ENCODE measurements around the gene RAX2. TPM values are rescaled to one million over a fixed set of nuclear protein-coding genes. Genes with fewer than 3 reads are reported as not detected.

Gene RAX2
- total and polyA plus RNA-seq, 2 of the 8 experiments (the other 6 are each of a cell fraction or from before 2014, with no cell fraction given), result 0.08 TPM; not detected in 1

DNA sequence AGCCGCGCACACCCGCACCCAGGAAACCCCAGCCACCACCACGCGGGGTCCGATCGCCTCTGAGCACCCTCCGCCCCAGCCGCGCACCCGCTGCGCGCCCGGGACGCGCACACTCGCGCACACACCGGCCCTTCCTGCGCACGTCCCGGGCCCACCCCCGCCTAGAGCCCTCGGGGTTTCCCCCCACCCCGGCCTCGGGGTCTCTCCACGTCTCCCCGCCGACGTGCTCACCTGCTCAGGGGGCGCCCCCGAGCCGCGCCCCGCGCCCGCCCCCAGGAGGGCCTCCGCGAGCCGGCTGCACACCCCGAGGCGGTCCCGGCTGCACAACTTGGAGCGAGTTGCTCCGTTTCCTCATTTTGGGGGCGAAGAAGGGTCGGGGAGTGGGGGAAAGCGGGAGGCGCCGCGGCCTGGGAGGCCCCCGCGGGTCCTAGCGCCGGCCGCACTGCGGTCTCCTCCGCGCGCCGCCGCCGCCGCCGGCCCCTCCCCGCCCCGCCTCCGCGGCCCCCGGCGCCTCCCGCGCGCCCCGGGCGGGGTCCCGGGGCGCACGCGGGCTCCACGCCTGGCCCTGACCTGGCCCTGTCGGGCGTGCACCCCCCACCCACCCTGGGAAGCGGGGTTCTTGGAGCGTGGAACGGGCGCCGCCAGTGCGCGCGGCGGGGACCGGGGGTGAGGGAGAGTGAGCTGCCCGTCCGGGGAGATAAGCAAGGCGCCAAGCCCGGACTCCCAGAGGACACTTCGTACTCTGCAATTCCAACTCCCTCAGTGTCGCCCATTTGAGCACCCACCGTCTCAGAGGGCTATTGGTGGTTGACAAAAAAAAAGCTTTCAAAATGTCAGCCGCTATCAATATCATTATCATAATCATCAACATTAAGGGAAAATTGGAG is 14.2 kb upstream of the RAX2 start, which contains the start of gene MATK:
Gene MATK (minus strand): TSS at position 444 of the 887 bp plus-strand sequence. CDS start 1,246 bp downstream, outside the sequence.
- Histone ChIP-seq H2BK5ac (ENCODE audit: low read depth, low read length) (peak within 1 kb of the TSS; percentile 44; the same call in 1 of the 2 replicates), H3K36me3 (ENCODE audit: control insufficient read depth in 2 of 4, insufficient read depth in 4 of 4, low read length in 3 of 4) (peaks cover 0 to 13% (median 3%) of the 10 kb centered on the region in 4 experiments; a peak in 2 of 8 replicates)
- TF ChIP-seq HDAC2 (IDR thresholded peaks at IDR 0.05; ENCODE audit: borderline replicate concordance in 1 of 2, low read depth in 2 of 2, low read length in 2 of 2), result peak in 1 of 2 experiments; percentile 95; a peak in 2 of 4 replicates
- peak; percentile 88; the same call in 1 of the 2 replicates for TF ChIP-seq FOSL1 (IDR thresholded peaks at IDR 0.05; ENCODE audit: insufficient read depth, low read depth, low read length)
- TF ChIP-seq, protein P1, sequence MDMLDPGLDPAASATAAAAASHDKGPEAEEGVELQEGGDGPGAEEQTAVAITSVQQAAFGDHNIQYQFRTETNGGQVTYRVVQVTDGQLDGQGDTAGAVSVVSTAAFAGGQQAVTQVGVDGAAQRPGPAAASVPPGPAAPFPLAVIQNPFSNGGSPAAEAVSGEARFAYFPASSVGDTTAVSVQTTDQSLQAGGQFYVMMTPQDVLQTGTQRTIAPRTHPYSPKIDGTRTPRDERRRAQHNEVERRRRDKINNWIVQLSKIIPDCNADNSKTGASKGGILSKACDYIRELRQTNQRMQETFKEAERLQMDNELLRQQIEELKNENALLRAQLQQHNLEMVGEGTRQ (IDR thresholded peaks at IDR 0.05; ENCODE audit: low read length), result no peak
- no peak for TF ChIP-seq ZNF274 (IDR thresholded peaks at IDR 0.05; ENCODE audit: borderline replicate concordance, extremely low read depth, low read length)
- no peak for TF ChIP-seq SP1 (IDR thresholded peaks at IDR 0.05; ENCODE audit: low read depth, low read length)
- TF ChIP-seq BACH1 (IDR thresholded peaks at IDR 0.05; ENCODE audit: low read length), result no peak
- 0 out of 2 replicates have a peak, but pooled peaks have one; percentile 27 for TF ChIP-seq TAF1 (IDR thresholded peaks at IDR 0.05; ENCODE audit: low read depth, low read length)
- TF ChIP-seq KDM4A (IDR thresholded peaks at IDR 0.05; ENCODE audit: low read depth, low read length, severe bottlenecking), result peak; percentile 72
- TF ChIP-seq ASH2L (IDR thresholded peaks at IDR 0.05; ENCODE audit: low read length), result peak; percentile 37

More for the DNA sequence above, 14.2 kb upstream of the RAX2 start, which contains the start of gene MATK:
- H3K23me2 ChIP-seq (ENCODE audit: low read depth, low read length), result peaks cover 7% of the 10 kb centered on the region; the same call in 1 of the 2 replicates
- no peaks in the 10 kb centered on the region for H3K79me1 ChIP-seq (ENCODE audit: low read depth, low read length)
- no peak within 1 kb of the TSS for H3K14ac ChIP-seq (ENCODE audit: insufficient read length)
- no peak within 1 kb of the TSS for H2BK15ac ChIP-seq (ENCODE audit: low read length)
- H4K8ac ChIP-seq (ENCODE audit: extremely low read depth, insufficient read depth, low read length), result peak within 1 kb of the TSS; percentile 88; the same call in 1 of the 2 replicates
- H2BK120ac ChIP-seq (replicated peaks; ENCODE audit: low read depth, low read length), result peak within 1 kb of the TSS; percentile 90
- H3K27me3 ChIP-seq (replicated peaks in 1 of 4; ENCODE audit: control insufficient read depth in 3 of 4, extremely low read depth in 1 of 4, insufficient read depth in 3 of 4, low read length in 3 of 4), result peaks cover 0 to 17% (median 8%) of the 10 kb centered on the region in 4 experiments; a peak in 6 of 7 replicates
- peak within 1 kb of the TSS; percentile 39 for H3K56ac ChIP-seq (replicated peaks; ENCODE audit: insufficient read length, low read depth, low read length)
- FAIRE-seq (no peak), DNase-seq (ENCODE audit: low read depth in 1 of 2, low spot score in 2 of 2) (peak in 1 of 2 experiments; percentile 62)
- 36% methylated on average over 6 of the region's 101 CpGs; no CpG with 5 or more reads in 1 of the 2 experiments for WGBS, 2 experiments (ENCODE audit: extremely low coverage in 1 of 2, insufficient coverage in 1 of 2, insufficient read length in 1 of 2, insufficient replicate concordance in 2 of 2, low coverage in 1 of 2, low lambda C conversion rate in 2 of 2, missing lambda C conversion rate in 1 of 2)
- H2AFZ ChIP-seq (ENCODE audit: low read length), result no peak within 1 kb of the TSS; the same call in 1 of the 2 replicates
- peak within 1 kb of the TSS in 1 of 4 experiments; percentile 71; a peak in 2 of 7 replicates for H3K9ac ChIP-seq (replicated peaks in 1 of 4; ENCODE audit: extremely low read depth in 1 of 4, low read depth in 3 of 4, low read length in 3 of 4)
- CTCF ChIA-PET (ENCODE audit: partially characterized antibody), result interaction anchor here (0.6 kb wide), 1 partner anchor 92 kb away, joined by 3 read pairs; no protein-coding TSS in a partner anchor
- H3K4me2 ChIP-seq (ENCODE audit: insufficient read depth in 1 of 2, low read depth in 2 of 2, low read length in 2 of 2), result peak within 1 kb of the TSS; percentile 73 to 74
- peak within 1 kb of the TSS; percentile 48 to 95 (median 66) for H3K4me3 ChIP-seq (ENCODE audit: extremely low read depth in 1 of 4, insufficient read depth in 2 of 4, low read depth in 3 of 4, low read length in 4 of 4)
- no peak within 1 kb of the TSS; the same call in 1 of the 2 replicates for H2AK5ac ChIP-seq (ENCODE audit: low read depth, low read length)
- H4K5ac ChIP-seq (ENCODE audit: insufficient read length, low read depth, low read length), result no peak within 1 kb of the TSS
- H4K91ac ChIP-seq (replicated peaks; ENCODE audit: insufficient read length, low read length), result peak within 1 kb of the TSS; percentile 74
- no peaks in the 10 kb centered on the region for H4K20me1 ChIP-seq (replicated peaks in 1 of 2; ENCODE audit: control insufficient read depth in 1 of 2, insufficient read depth in 2 of 2, low read length in 2 of 2)
- H3K4me1 ChIP-seq (replicated peaks in 1 of 4; ENCODE audit: control insufficient read depth in 3 of 4, insufficient read depth in 4 of 4, low read length in 3 of 4), result peaks cover 0 to 9% (median 1%) of the 10 kb centered on the region in 4 experiments; a peak in 3 of 7 replicates
- peak within 1 kb of the TSS; percentile 80; the same call in 1 of the 2 replicates for H2BK12ac ChIP-seq (ENCODE audit: low read depth, low read length)
- H3K4ac ChIP-seq (replicated peaks; ENCODE audit: insufficient read length, low read depth, low read length), result peak within 1 kb of the TSS; percentile 78
- no peak within 1 kb of the TSS for H3K27ac ChIP-seq (ENCODE audit: low read depth, low read length)
- no peak within 1 kb of the TSS for H3K23ac ChIP-seq (ENCODE audit: insufficient read length)
- no peaks in the 10 kb centered on the region for H3K79me2 ChIP-seq (ENCODE audit: control insufficient read depth in 1 of 2, insufficient read depth in 2 of 2, low read length in 2 of 2)
- H2BK20ac ChIP-seq (ENCODE audit: low read length), result 0 out of 2 replicates have a peak within 1 kb of the TSS, but pooled peaks have one; percentile 80
- peak within 1 kb of the TSS; percentile 90 for H3K18ac ChIP-seq (ENCODE audit: extremely low read depth, low read length)
- peaks cover 14 to 18% of the 10 kb centered on the region in 2 experiments for H3K9me3 ChIP-seq (ENCODE audit: insufficient read depth in 2 of 2, low read depth in 1 of 2, low read length in 1 of 2)
- POLR2A ChIA-PET (ENCODE audit: partially characterized antibody), result interaction anchor here (0.5 to 4.4 kb wide), 7 partner anchors 12 to 199 kb away, joined by 3 to 19 read pairs (median 3); partner anchors contain the start of genes APBA3, EEF2, MRPL54 and NMRK2
